Fibroblast of mammary gland (primary cell): Measurements from ENCODE around the gene TM4SF20.

Source experiments
- DNase-seq: peaks from one replicate; pipeline ENCODE4 v3.0.0-alpha.2; 2010; ENCODE audit warnings: low read depth
- H3K4me3 ChIP-seq: 2 replicates; pipeline ENCODE4 v1.5.1; 2011; ENCODE audit warnings: low read depth, mild to moderate bottlenecking, low read length, moderate library complexity; ENCODE audit not compliant: control insufficient read depth
- CTCF ChIP-seq: conservative IDR thresholded peaks from 2 replicates; pipeline ENCODE4 v1.5.1; 2011; ENCODE audit warnings: low read depth, low read length, inconsistent platforms; ENCODE audit not compliant: control insufficient read depth, insufficient read depth

The TM4SF20 gene

DNA sequence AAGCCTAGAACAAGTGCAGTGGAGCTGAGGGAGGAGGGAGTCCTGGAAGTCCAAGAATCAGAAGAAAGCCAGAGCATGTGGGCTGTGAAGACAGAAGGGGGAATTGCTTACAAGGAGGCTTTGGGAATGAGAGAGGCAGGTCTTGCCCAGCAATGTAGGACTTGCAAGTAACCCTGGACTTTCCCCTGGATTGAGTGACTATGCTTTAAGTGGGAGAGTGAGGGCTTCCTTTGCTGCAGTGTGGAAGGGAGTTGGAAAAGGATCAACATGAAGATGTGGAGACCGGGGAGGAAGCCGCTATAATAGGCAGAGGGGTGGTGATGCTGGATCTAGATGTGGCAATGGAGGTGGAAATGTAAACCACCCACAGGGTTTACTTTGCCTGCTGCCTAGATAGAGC lies 22.4 kb upstream of the TM4SF20 start:
- H3K4me3 ChIP-seq = no peak overlapping the region
- DNase-seq = no peak
- no peak for TF ChIP-seq CTCF

DNA sequence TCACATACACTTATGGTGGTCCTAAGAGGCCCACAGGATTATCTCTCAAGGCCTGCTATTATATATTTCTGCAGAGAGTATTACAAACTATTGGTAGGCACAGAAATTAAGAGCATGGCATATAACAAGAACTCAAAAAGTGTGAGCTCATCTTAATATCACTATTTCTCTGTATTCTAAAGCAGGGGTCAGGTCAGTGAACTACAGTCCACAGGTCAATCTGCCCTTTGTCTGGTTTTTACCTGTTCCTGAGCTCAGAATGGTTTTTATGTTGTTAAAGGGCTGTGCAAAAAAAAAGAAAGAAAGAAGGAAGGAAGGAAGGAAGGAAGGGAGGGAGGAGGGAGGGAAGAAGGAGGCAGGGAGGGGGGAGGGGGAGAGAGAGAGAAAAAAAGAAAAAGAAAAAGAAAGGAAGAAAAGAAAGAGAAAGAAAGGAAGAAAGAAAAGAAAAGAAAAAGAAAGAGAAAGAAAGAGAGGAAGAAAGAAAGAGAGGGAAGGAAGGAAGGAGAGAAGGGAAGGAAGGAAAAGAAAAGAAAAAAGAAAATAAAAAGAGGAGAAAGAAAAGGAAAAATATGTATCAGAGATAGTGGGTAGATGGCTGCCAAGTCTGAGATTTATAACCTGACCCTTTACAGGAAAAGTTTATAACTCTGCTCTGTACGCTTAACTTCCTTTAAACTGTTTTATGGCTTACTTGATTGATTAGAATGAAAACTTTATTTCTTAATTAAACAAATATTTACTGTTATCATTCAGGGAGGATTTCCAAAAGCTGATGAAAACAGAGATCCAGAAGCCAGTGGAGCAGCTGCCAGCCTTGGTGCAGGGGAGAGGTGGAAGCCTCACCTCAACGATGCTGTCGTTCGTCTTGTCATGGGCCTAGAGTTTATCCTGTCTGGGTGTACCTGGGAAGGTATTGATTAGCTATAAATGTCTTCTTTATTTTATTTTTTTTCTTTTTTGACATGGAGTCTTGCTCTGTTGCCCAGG lies 19.9 kb upstream of the TM4SF20 start:
- H3K4me3 ChIP-seq = no peak overlapping the region
- TF ChIP-seq CTCF = no peak
- DNase-seq = no peak

GRCh38 chr2:227397562-227397961 lies 18.5 kb upstream of the TM4SF20 start:
- no peak for TF ChIP-seq CTCF
- DNase-seq = no peak
- no peak overlapping the region for H3K4me3 ChIP-seq

DNA sequence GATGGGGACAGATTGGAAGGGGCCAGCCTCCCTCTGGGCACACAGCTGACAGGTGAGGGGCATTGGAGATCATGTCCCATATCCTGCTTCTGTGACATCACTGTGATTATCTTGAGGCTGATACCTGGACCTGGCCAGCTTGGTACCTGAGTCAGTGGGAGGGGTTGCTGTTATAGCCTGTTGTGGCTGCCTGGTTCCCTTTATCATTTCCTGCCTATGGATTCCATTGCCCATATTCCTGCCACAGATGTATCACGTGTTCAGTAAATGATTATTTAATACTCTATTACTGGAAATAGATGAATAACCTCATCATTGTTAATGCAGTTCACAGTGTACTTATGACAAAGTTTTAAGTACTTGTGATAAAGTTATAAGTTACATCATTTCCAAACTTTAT lies 16.4 kb upstream of the TM4SF20 start:
- TF ChIP-seq CTCF = no peak
- no peak for DNase-seq

GRCh38 chr2:227394401-227394800 lies 15.3 kb upstream of the TM4SF20 start:
- no peak overlapping the region for H3K4me3 ChIP-seq
- no peak for TF ChIP-seq CTCF
- DNase-seq = no peak

More for the DNA sequence above, 16.4 kb upstream of the TM4SF20 start:
- H3K4me3 ChIP-seq = no peak overlapping the region

DNA sequence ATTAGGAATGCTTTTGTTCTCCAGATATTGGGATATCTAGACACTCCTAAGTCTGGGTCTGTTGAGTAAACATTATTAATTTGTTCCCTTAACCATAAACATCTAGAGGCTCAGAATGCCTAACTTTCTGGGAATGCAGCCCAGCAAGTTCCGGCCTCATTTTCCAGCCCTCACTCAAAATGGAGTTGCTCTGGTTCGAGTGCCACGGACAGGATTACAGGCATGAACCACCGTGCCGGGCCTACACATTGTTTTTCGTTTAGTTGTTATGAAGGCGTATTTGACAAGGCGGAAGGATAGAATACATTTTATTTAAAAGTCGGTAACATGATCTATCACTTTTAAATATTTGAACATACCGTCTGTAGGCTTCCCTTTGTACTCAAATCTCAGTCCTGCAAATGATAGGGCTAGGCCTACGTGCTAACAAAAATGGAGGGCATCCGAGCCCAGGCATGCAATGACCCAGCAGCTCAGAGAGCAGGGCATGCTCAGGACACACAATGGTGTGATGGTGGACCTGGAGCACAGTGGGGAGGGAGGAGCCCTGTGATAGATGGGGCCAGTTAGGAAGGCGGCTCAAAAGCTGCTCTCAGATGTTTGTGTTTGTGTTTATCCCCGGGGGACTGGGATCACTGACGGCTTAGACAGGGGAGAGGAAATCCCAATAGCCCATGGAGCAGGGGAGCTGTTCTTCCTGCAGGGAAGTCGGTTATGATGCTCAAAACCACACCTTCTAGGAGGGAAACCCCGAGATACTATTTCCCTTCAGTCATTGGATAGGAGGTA lies 11.6 kb upstream of the TM4SF20 start:
- DNase-seq = no peak
- TF ChIP-seq CTCF = no peak
- no peak overlapping the region for H3K4me3 ChIP-seq
